Measurements from ENCODE around the gene SSX4B.

DNA sequence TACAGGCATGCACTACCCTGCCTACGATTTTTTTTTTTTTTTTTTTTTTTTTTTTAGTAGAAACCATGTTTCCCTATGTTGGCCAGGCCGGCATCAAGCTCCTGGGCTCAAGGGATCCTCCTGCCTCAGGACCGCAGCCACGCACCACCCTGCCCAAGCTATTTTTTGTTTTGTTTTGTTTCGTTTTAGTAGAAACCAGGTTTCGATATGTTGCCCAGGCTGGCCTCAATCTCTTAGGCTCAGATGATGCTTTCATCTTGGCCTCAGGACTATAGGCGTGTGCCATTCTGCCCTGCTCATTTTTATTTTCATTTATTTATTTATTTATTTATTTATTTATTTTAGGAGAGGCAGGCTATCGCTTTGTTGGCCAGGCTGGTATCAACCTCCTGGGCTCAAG, 54.1 kb downstream of the SSX4B start:
- TF ChIP-seq, protein P1, sequence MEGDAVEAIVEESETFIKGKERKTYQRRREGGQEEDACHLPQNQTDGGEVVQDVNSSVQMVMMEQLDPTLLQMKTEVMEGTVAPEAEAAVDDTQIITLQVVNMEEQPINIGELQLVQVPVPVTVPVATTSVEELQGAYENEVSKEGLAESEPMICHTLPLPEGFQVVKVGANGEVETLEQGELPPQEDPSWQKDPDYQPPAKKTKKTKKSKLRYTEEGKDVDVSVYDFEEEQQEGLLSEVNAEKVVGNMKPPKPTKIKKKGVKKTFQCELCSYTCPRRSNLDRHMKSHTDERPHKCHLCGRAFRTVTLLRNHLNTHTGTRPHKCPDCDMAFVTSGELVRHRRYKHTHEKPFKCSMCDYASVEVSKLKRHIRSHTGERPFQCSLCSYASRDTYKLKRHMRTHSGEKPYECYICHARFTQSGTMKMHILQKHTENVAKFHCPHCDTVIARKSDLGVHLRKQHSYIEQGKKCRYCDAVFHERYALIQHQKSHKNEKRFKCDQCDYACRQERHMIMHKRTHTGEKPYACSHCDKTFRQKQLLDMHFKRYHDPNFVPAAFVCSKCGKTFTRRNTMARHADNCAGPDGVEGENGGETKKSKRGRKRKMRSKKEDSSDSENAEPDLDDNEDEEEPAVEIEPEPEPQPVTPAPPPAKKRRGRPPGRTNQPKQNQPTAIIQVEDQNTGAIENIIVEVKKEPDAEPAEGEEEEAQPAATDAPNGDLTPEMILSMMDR (IDR thresholded peaks at IDR 0.05) = no peak
- TF ChIP-seq POLR2A (IDR thresholded peaks at IDR 0.05) = no peak
